SU-DHL-6 (cell line): Measurements from ENCODE around the gene CREB1.

Experiments used
- H2AFZ ChIP-seq: fragments of 200-600 bp; sonication (generic); 2 replicates; pipeline ENCODE4 v1.6.1; 2014; ENCODE audit warnings: low read depth, mild to moderate bottlenecking, moderate library complexity, mixed read lengths, antibody characterized with exemption, low read length; ENCODE audit not compliant: severe bottlenecking
- H3F3A ChIP-seq: fragments of 200-600 bp; shearing (Covaris generic); 2 replicates; pipeline ENCODE4 v1.6.0; 2016; ENCODE audit warnings: antibody characterized with exemption, mild to moderate bottlenecking; ENCODE audit not compliant: insufficient read depth
- H3K27ac ChIP-seq: fragments of 200-600 bp; sonication (generic); 2 replicates; pipeline ENCODE4 v1.5.1; 2016; ENCODE audit warnings: low read depth, mild to moderate bottlenecking, low read length, moderate library complexity, mixed read lengths
- H3K27me3 ChIP-seq: fragments of 200-600 bp; sonication (generic), shearing (Covaris generic); 2 replicates; pipeline ENCODE4 v1.6.0; 2014; ENCODE audit warnings: mild to moderate bottlenecking, low read length
- H3K36me3 ChIP-seq: fragments of 200-600 bp; sonication (generic); 2 replicates; pipeline ENCODE4 v1.6.1; 2014; ENCODE audit warnings: mild to moderate bottlenecking, low read length, mixed read lengths
- H3K4me2 ChIP-seq: fragments of 300-600, 200-600 bp; shearing (Covaris generic), sonication (generic); 2 replicates; pipeline ENCODE4 v1.6.0; 2014; ENCODE audit warnings: low read length, low read depth, mild to moderate bottlenecking; ENCODE audit not compliant: poor library complexity, severe bottlenecking
- H3K4me3 ChIP-seq: fragments of 200-600 bp; sonication (generic); 2 replicates; pipeline ENCODE4 v1.5.1; 2014; ENCODE audit warnings: antibody characterized with exemption, low read length, mild to moderate bottlenecking, mixed read lengths; ENCODE audit not compliant: insufficient read depth, poor library complexity, severe bottlenecking
- H3K79me2 ChIP-seq: fragments of 200-600 bp; sonication (generic); 2 replicates; pipeline ENCODE4 v1.6.1; 2014; ENCODE audit warnings: mild to moderate bottlenecking, low read length, moderate library complexity; ENCODE audit not compliant: insufficient read depth
- H3K9ac ChIP-seq: fragments of 200-600 bp; sonication (generic); 2 replicates; pipeline ENCODE4 v1.7.0; 2014; ENCODE audit warnings: mild to moderate bottlenecking, low read length
- H3K9me2 ChIP-seq: fragments of 200-600 bp; sonication (generic); replicated peaks from 2 replicates; pipeline ENCODE4 v1.6.1; 2014; ENCODE audit warnings: low read length; ENCODE audit not compliant: insufficient read depth
- H3K9me3 ChIP-seq: fragments of 200-600 bp; sonication (generic); 2 replicates; pipeline ENCODE4 v1.6.1; 2014; ENCODE audit warnings: low read length, mixed read lengths; ENCODE audit not compliant: insufficient read depth
- H4K20me1 ChIP-seq: fragments of 200-600 bp; sonication (generic); 2 replicates; pipeline ENCODE4 v1.6.1; 2014; ENCODE audit warnings: low read depth, mild to moderate bottlenecking, antibody characterized with exemption, low read length, moderate library complexity, mixed read lengths
- EZH2phosphoT487 ChIP-seq: fragments of 200-600 bp; sonication (generic), shearing (Covaris generic); conservative IDR thresholded peaks from 2 replicates; pipeline ENCODE4 v1.6.1; 2018; ENCODE audit warnings: mild to moderate bottlenecking, antibody characterized with exemption, low read length, moderate library complexity, mixed read lengths
- TF ChIP-seq, protein P1 (sequence below): fragments of 200-600 bp; sonication (generic); IDR thresholded peaks from one replicate; pipeline ENCODE4 v1.5.1; 2017; ENCODE audit warnings: antibody characterized with exemption, mild to moderate bottlenecking, low read length, moderate library complexity; ENCODE audit not compliant: insufficient read depth, poor library complexity, severe bottlenecking

The CREB1 gene

GRCh38 chr2:207490441-207490840 is 39.3 kb upstream of the CREB1 start:
- TF ChIP-seq, protein P1, sequence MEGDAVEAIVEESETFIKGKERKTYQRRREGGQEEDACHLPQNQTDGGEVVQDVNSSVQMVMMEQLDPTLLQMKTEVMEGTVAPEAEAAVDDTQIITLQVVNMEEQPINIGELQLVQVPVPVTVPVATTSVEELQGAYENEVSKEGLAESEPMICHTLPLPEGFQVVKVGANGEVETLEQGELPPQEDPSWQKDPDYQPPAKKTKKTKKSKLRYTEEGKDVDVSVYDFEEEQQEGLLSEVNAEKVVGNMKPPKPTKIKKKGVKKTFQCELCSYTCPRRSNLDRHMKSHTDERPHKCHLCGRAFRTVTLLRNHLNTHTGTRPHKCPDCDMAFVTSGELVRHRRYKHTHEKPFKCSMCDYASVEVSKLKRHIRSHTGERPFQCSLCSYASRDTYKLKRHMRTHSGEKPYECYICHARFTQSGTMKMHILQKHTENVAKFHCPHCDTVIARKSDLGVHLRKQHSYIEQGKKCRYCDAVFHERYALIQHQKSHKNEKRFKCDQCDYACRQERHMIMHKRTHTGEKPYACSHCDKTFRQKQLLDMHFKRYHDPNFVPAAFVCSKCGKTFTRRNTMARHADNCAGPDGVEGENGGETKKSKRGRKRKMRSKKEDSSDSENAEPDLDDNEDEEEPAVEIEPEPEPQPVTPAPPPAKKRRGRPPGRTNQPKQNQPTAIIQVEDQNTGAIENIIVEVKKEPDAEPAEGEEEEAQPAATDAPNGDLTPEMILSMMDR, result no peak
- TF ChIP-seq EZH2phosphoT487, result no peak
- H3K9me2 ChIP-seq, result no peaks in the 10 kb centered on the region
- no peaks in the 10 kb centered on the region for H3F3A ChIP-seq
- no peaks in the 10 kb centered on the region for H3K27me3 ChIP-seq
- no peaks in the 10 kb centered on the region for H4K20me1 ChIP-seq
- H3K4me3 ChIP-seq, result no peak overlapping the region
- H3K9ac ChIP-seq, result no peak overlapping the region
- no peak overlapping the region for H3K27ac ChIP-seq
- H2AFZ ChIP-seq, result no peak overlapping the region
- no peaks in the 10 kb centered on the region for H3K9me3 ChIP-seq
- no peaks in the 10 kb centered on the region for H3K36me3 ChIP-seq
- H3K79me2 ChIP-seq, result no peaks in the 10 kb centered on the region
- H3K4me2 ChIP-seq, result no peak overlapping the region

- no peak overlapping the region for H3K4me3 ChIP-seq
- H4K20me1 ChIP-seq, result no peaks in the 10 kb centered on the region
- H2AFZ ChIP-seq, result no peak overlapping the region
- no peaks in the 10 kb centered on the region for H3K79me2 ChIP-seq
- TF ChIP-seq, protein P1, result no peak
- no peak for TF ChIP-seq EZH2phosphoT487
- H3K27me3 ChIP-seq, result no peaks in the 10 kb centered on the region
- no peaks in the 10 kb centered on the region for H3K36me3 ChIP-seq
- no peak overlapping the region for H3K9ac ChIP-seq
- H3K4me2 ChIP-seq, result no peak overlapping the region
- no peak overlapping the region for H3K27ac ChIP-seq
- H3K9me2 ChIP-seq, result no peaks in the 10 kb centered on the region
- no peaks in the 10 kb centered on the region for H3K9me3 ChIP-seq
- H3F3A ChIP-seq, result no peaks in the 10 kb centered on the region
These were observed 38.7 kb upstream of the CREB1 start for GRCh38 chr2:207491086-207491485.

DNA sequence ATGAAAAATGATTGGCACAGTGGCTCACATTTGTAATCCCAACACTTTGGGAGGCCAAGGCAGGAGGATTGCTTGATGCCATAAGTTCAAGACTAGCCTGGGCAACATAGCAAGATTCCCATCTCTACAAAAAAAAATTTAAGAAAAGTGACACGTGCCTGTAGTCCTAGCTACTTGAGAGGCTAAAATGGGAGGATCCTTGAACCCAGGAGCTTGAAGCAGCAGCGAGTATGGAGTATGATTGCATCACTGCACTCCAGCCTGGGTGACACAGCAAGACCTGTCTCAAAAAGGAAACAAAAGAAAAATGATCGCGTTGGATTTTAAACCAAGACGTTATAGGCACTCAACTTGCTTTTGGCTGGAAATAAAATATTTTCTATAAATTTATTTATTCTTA is 37.8 kb upstream of the CREB1 start:
- Histone ChIP-seq H2AFZ (no peak overlapping the region), H3K36me3 (no peaks in the 10 kb centered on the region), H3K9me2 (no peaks in the 10 kb centered on the region), H3K4me2 (no peak overlapping the region), H3K9ac (no peak overlapping the region), H3K4me3 (no peak overlapping the region), H4K20me1 (no peaks in the 10 kb centered on the region), H3F3A (no peaks in the 10 kb centered on the region), H3K27ac (no peak overlapping the region), H3K9me3 (no peaks in the 10 kb centered on the region), H3K79me2 (no peaks in the 10 kb centered on the region), H3K27me3 (no peaks in the 10 kb centered on the region)
- TF ChIP-seq, protein P1, result no peak
- no peak for TF ChIP-seq EZH2phosphoT487
